Measurements from ENCODE around the gene CEP72. TPM values are rescaled to one million over a fixed set of nuclear protein-coding genes. Genes with fewer than 3 reads are reported as not detected.

Gene CEP72
- total RNA-seq, 1 experiment from 2014 or later, result 16.4 TPM

DNA sequence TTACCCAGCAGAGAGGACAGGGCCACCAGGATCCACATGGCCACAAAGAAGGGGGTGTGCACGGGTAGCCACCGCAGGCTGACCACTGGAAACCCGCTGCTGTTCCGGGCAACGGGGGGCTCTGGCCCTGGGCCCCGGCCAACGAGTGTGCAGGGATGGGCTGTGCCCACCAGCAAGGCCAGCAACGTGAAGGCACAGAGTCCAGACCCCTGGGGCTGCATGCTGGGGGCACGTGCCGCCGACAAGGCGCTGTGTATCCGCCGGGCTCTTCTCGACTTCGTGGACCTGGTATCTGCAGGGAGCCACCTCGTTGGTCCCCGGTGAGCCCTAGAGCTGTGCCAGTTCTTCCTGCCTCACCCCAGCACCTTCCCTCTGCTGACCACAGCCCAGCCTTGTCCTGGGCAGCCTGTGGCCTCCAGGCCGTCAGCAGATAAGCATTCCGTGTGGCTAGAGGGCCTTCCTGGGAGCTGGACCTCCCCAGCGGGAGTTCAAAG is 42.2 kb upstream of the CEP72 start:
- Mint-ChIP-seq H3K27ac (ENCODE audit: low read depth, unreplicated experiment) (no peak overlapping the region), H3K36me3 (ENCODE audit: insufficient read depth, unreplicated experiment) (no peaks in the 10 kb centered on the region), H3K4me1 (ENCODE audit: insufficient read depth, unreplicated experiment) (no peaks in the 10 kb centered on the region), H3K27me3 (ENCODE audit: insufficient read depth, unreplicated experiment) (peaks cover 35% of the 10 kb centered on the region), H3K9me3 (ENCODE audit: unreplicated experiment) (peaks cover 10% of the 10 kb centered on the region), H3K4me3 (ENCODE audit: unreplicated experiment) (no peak overlapping the region)
- DNase-seq (ENCODE audit: unreplicated experiment), result no peak
- intact Hi-C loops (cut with micrococcal nuclease), result no loop called here
- ChIA-PET POLR2A (no interaction called here), CTCF (no interaction called here)
- BruUV-seq (replicated peaks), result no TSS peak
- TF ChIP-seq, protein P1, sequence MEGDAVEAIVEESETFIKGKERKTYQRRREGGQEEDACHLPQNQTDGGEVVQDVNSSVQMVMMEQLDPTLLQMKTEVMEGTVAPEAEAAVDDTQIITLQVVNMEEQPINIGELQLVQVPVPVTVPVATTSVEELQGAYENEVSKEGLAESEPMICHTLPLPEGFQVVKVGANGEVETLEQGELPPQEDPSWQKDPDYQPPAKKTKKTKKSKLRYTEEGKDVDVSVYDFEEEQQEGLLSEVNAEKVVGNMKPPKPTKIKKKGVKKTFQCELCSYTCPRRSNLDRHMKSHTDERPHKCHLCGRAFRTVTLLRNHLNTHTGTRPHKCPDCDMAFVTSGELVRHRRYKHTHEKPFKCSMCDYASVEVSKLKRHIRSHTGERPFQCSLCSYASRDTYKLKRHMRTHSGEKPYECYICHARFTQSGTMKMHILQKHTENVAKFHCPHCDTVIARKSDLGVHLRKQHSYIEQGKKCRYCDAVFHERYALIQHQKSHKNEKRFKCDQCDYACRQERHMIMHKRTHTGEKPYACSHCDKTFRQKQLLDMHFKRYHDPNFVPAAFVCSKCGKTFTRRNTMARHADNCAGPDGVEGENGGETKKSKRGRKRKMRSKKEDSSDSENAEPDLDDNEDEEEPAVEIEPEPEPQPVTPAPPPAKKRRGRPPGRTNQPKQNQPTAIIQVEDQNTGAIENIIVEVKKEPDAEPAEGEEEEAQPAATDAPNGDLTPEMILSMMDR (IDR thresholded peaks at IDR 0.05; ENCODE audit: unreplicated experiment), result no peak

DNA sequence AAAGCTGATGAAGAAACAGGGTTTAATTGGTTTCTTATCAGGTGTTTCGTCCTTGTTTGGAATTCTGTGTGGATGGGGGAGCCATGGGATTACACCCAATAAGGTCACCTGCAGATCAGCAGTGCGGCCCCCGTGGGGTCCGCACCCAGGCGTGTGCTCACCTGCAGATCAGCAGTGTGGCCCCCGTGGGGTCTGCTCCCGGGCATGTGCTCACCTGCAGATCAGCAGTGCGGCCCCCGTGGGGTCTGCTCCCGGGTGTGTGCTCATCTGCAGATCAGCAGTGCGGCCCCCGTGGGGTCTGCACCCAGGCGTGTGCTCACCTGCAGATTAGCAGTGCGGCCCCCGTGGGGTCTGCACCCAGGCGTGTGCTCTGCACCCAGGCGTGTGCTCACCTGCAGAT is 41.7 kb upstream of the CEP72 start:
- H3K4me1 Mint-ChIP-seq (ENCODE audit: insufficient read depth, unreplicated experiment), result no peaks in the 10 kb centered on the region
- no peak overlapping the region for H3K27ac Mint-ChIP-seq (ENCODE audit: low read depth, unreplicated experiment)
- POLR2A ChIA-PET, result no interaction called here
- H3K9me3 Mint-ChIP-seq (ENCODE audit: unreplicated experiment), result peaks cover 12% of the 10 kb centered on the region
- intact Hi-C loops (cut with micrococcal nuclease), result no loop called here
- TF ChIP-seq, protein P1 (IDR thresholded peaks at IDR 0.05; ENCODE audit: unreplicated experiment), result no peak
- BruUV-seq (replicated peaks), result no TSS peak
- CTCF ChIA-PET, result no interaction called here
- H3K4me3 Mint-ChIP-seq (ENCODE audit: unreplicated experiment), result no peak overlapping the region
- no peaks in the 10 kb centered on the region for H3K36me3 Mint-ChIP-seq (ENCODE audit: insufficient read depth, unreplicated experiment)
- H3K27me3 Mint-ChIP-seq (ENCODE audit: insufficient read depth, unreplicated experiment), result peaks cover 40% of the 10 kb centered on the region
- DNase-seq (ENCODE audit: unreplicated experiment), result no peak

DNA sequence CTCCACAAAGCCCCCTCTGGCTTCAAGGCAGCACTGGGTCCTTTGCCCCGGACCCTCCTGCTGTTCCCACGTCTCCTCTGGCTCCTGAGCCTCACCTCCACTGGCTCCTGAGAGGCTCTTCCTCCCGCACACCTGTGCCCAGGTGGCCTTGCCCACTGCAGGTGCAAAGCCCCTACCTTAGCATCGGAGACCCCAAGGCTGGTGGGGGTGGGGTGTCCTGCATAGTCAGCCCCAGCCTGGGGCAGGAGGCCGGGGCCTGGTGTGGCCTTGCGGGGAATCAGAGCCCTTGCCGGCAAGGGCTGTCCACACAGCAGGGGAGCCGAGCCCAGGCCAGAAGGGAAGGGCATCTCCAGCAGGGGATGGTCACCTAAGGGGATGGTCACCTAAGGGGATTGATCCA is 41.3 kb upstream of the CEP72 start:
- no peak for DNase-seq (ENCODE audit: unreplicated experiment)
- TF ChIP-seq, protein P1 (IDR thresholded peaks at IDR 0.05; ENCODE audit: unreplicated experiment), result no peak
- POLR2A ChIA-PET, result no interaction called here
- no peak overlapping the region for H3K4me3 Mint-ChIP-seq (ENCODE audit: unreplicated experiment)
- CTCF ChIA-PET, result no interaction called here
- no peaks in the 10 kb centered on the region for H3K4me1 Mint-ChIP-seq (ENCODE audit: insufficient read depth, unreplicated experiment)
- intact Hi-C loops (cut with micrococcal nuclease), result no loop called here
- peaks cover 17% of the 10 kb centered on the region for H3K9me3 Mint-ChIP-seq (ENCODE audit: unreplicated experiment)
- peaks cover 44% of the 10 kb centered on the region for H3K27me3 Mint-ChIP-seq (ENCODE audit: insufficient read depth, unreplicated experiment)
- no peak overlapping the region for H3K27ac Mint-ChIP-seq (ENCODE audit: low read depth, unreplicated experiment)
- H3K36me3 Mint-ChIP-seq (ENCODE audit: insufficient read depth, unreplicated experiment), result no peaks in the 10 kb centered on the region
- BruUV-seq (replicated peaks), result no TSS peak

DNA sequence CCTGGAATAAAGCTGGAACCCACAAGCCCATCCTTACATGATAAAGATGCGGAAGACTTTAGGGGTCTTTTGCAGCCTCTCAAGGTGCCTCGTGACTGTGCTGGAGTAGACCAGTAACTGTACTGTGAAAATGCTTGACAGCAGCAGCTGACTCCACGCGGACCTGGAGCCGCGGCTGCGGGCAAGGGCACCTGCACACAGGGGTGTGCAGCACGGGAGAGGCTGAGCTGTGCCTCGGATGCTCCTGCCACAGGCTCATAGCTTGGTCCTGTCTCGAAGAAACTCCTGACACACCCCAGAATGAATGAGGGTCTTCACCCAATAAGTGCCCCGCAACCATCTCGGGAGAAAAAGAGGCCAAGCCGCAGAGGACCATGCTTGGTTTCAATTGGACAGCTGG is 40.3 kb upstream of the CEP72 start:
- DNase-seq (ENCODE audit: unreplicated experiment), result no peak
- ChIA-PET POLR2A (no interaction called here), CTCF (interaction anchor here (0.6 kb wide), 1 partner anchor 409 kb away, joined by 4 read pairs; no protein-coding TSS in a partner anchor)
- no TSS peak for BruUV-seq (replicated peaks)
- Mint-ChIP-seq H3K27me3 (ENCODE audit: insufficient read depth, unreplicated experiment) (peaks cover 47% of the 10 kb centered on the region), H3K27ac (ENCODE audit: low read depth, unreplicated experiment) (no peak overlapping the region), H3K9me3 (ENCODE audit: unreplicated experiment) (peaks cover 23% of the 10 kb centered on the region), H3K4me1 (ENCODE audit: insufficient read depth, unreplicated experiment) (no peaks in the 10 kb centered on the region), H3K36me3 (ENCODE audit: insufficient read depth, unreplicated experiment) (no peaks in the 10 kb centered on the region), H3K4me3 (ENCODE audit: unreplicated experiment) (no peak overlapping the region)
- intact Hi-C loops (cut with micrococcal nuclease), result no loop called here
- TF ChIP-seq, protein P1 (IDR thresholded peaks at IDR 0.05; ENCODE audit: unreplicated experiment), result no peak
